A549 (cell line): ENCODE measurements around the gene TMEM132D. TPM values are rescaled to one million over a fixed set of nuclear protein-coding genes. Genes with fewer than 3 reads are reported as not detected.

ENCODE experiments used
- ATAC-seq, 2 experiments: fragments of 200-7000 bp in 1 of 2; fragments of >200 bp in 1 of 2; cut with Nextera tagmentation in 1 of 2; cut with Tn5 transposase in 1 of 2; 3 replicates each; pipeline versions ENCODE4 v1.8.0 to v1.9.1; 2018 to 2020; ENCODE audit warnings: mild to moderate bottlenecking in 1 of 2, moderate library complexity in 1 of 2
- CTCF ChIA-PET: fragments of 300-600 bp; sonication (Branson Sonifier 250); formaldehyde crosslinking; extraction: SDS; loops from one replicate; lab custom pipeline; 2021; ENCODE audit warnings: antibody characterized with exemption, inconsistent platforms; lab: Yijun Ruan, JAX
- POLR2A ChIA-PET: fragments of 350-600 bp; formaldehyde crosslinking; extraction: SDS; loops from one replicate; lab custom pipeline; 2021; ENCODE audit warnings: antibody characterized with exemption, inconsistent platforms; lab: Yijun Ruan, JAX
- DNase-seq, 2 experiments: peaks; one replicate each; pipeline versions ENCODE4 v3.0.0 to v3.0.0-alpha.2; 2011 to 2016; ENCODE audit warnings: low read depth in 1 of 2, low spot score in 1 of 2
- FAIRE-seq: peaks from 2 replicates; lab custom pipeline; 2011; peaks lifted over from hg19 to GRCh38; lab: Jason Lieb, UNC
- H3K27ac ChIP-seq, 2 experiments: fragments of >200 bp; sonication (Bioruptor Twin); formaldehyde crosslinking; 3 replicates each; pipeline ENCODE4 v1.5.1; 2016 to 2017
- H3K4me1 ChIP-seq: fragments of >200 bp; sonication (Bioruptor Twin); formaldehyde crosslinking; 3 replicates; pipeline ENCODE4 v1.6.1; 2016
- H3K4me2 ChIP-seq: fragments of >200 bp; sonication (Bioruptor Twin); formaldehyde crosslinking; 3 replicates; pipeline ENCODE4 v1.6.1; 2016
- H3K4me3 ChIP-seq: fragments of >200 bp; sonication (Bioruptor Twin); formaldehyde crosslinking; 3 replicates; pipeline ENCODE4 v1.5.1; 2016
- H3K9me3 ChIP-seq: fragments of >200 bp; sonication (Bioruptor Twin); formaldehyde crosslinking; 3 replicates; pipeline ENCODE4 v1.6.1; 2016
- CEBPB ChIP-seq, 2 experiments: fragments of >200 bp in 1 of 2; sonication (Bioruptor Twin) in 1 of 2; formaldehyde crosslinking in 1 of 2; IDR thresholded peaks; 2 replicates each; pipeline ENCODE4 v1.6.1; 2012 to 2016
- EHF ChIP-seq: fragments of 250-450 bp; sonication (Bioruptor Pico); IDR thresholded peaks from 2 replicates; pipeline ENCODE4 v1.5.0; 2020; ENCODE audit warnings: mild to moderate bottlenecking
- HDAC2 ChIP-seq: fragments of 200-600 bp; sonication (generic); IDR thresholded peaks from 2 replicates; pipeline ENCODE4 v1.6.1; 2016
- KDM1A ChIP-seq: fragments of 200-600 bp; sonication (generic); IDR thresholded peaks from 2 replicates; pipeline ENCODE4 v1.6.1; 2016; ENCODE audit warnings: low read depth, mild to moderate bottlenecking
- NPAS2 ChIP-seq: fragments of 250-450 bp; sonication (Bioruptor Pico); IDR thresholded peaks from 2 replicates; pipeline ENCODE4 v1.8.0; 2022; ENCODE audit warnings: mild to moderate bottlenecking, moderate library complexity, borderline replicate concordance
- NR3C1 ChIP-seq: fragments of >200 bp; sonication (Bioruptor Twin); formaldehyde crosslinking; IDR thresholded peaks from 3 replicates; pipeline ENCODE4 v1.6.1; 2017
- TP53 ChIP-seq: fragments of 250-450 bp; sonication (Bioruptor Pico); IDR thresholded peaks from 2 replicates; pipeline ENCODE4 v1.5.0; 2021; ENCODE audit warnings: mild to moderate bottlenecking, moderate library complexity
- WGBS: methylation state at CpG from one replicate; pipeline ENCODE4 v1.1.6; 2017; ENCODE audit errors: missing lambda C conversion rate; 5-methylcytosine and 5-hydroxymethylcytosine counted together
- polyA plus RNA-seq, 4 experiments: library from polyadenylated mRNA; depleted of rRNA in 3 of 4; stranded (reverse); fragments of >200 nt; fragmentation: RNase III in 1 of 4; extraction: RNeasy Plus Mini Kit Qiagen cat#74134 plus additional on column Dnase treatment in 1 of 4; gene quantifications; 2 replicates in 3 of 4; 3 replicates in 1 of 4; pipeline ENCODE4 v1.2.3, GENCODE V29; 2011 to 2017
- TF ChIP-seq, protein P1 (sequence below): IDR thresholded peaks from 2 replicates; pipeline ENCODE4 v1.6.1; 2012; ENCODE audit warnings: low read depth, borderline replicate concordance
- TF ChIP-seq, protein P2 (sequence below): IDR thresholded peaks from 2 replicates; pipeline ENCODE4 v1.6.1; 2012
- TF ChIP-seq, protein P3 (sequence below): fragments of >200 bp; sonication (Bioruptor Twin); formaldehyde crosslinking; IDR thresholded peaks from 2 replicates; pipeline ENCODE4 v1.6.1; 2016
- TF ChIP-seq, protein P4 (sequence below): fragments of 200-600 bp; sonication (generic); IDR thresholded peaks from 2 replicates; pipeline ENCODE4 v1.6.1; 2016; ENCODE audit warnings: antibody characterized with exemption, mild to moderate bottlenecking, moderate library complexity

TMEM132D gene
- polyA plus RNA-seq, 2 of the 4 experiments (the other 2 are of a cell fraction) = not detected

DNA sequence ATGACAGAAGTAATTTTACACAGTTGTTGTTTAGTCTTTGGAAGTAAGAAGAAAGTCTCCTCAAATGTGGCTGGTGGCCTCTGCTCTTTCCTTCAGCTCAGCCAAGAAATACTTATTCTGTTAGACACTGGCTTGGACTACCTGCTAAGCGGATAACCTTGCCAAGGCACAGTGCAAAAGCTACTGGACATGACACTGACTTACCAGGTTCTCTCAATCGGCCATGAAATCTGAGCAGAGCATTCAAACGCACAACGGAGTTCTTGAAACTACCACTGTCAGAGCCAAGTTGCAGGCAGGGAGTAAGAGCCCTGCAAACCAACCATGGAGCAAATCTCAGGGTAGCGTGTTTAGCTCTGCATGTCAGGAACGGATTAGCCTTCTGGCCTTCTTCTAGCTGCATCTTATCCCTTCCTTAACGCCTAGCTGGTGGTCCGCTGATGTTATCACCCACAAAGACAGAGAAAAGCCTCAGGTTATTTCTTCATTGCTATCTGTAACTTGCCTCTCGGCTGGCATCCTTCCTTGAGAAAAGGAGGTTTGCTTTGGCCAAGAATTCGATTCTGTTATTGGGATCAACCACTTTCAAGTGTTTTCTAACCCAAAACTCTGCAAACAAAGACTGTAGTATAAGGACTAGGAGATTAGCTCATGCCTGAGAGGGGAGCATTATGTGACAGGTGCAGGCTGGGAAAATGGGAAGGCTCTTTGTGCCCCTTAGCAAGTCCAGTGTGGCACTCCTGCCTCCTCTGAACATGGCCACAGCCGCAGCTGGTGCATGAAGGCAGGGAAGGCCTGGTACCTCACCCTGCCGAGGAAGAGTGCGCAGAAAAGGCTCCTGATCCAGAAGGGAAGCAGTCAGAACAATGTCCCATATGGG is 827.1 kb downstream of the TMEM132D start (continued):
- no peak for TF ChIP-seq NPAS2 (CRISPR knock-in tag)
- no peak for TF ChIP-seq CEBPB (IDR thresholded peaks at IDR 0.05)
- TF ChIP-seq KDM1A = no peak
- no peak for TF ChIP-seq HDAC2

DNA sequence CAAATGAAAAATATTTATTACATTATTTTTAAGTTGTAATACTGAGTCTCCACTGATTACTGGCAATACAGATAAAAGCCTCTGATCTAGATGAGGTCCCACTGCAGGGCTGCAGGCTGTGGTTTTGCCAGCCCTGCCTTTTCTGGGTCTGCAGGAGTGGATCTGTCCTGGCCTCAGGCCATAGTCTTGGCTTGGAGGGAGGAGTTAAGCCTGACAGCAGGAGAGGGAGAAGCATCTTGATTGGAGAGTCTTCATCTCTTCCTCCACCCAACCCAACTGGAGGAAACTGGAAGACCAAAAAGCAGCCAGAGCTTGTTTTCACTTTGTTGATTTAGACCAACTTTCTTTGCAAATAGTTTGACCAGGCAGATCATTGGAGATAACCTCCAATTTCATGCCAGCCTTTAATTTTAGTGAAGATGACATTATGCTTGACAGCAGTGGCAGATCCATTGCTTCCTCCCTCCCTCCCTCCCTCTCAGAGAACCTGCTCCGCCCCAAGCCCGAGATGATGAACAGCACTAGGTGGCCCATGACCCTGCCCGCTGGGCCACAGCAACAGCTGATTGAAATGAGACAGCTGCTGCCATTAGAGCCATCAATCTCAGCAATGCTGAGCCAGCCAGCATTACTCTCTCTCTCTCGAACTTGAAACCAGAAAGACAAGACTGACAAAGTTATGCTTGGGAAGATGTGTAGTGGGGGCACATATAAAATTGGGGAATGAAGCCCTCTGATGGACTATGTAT is 828.2 kb downstream of the TMEM132D start:
- POLR2A ChIA-PET = no interaction called here

DNA sequence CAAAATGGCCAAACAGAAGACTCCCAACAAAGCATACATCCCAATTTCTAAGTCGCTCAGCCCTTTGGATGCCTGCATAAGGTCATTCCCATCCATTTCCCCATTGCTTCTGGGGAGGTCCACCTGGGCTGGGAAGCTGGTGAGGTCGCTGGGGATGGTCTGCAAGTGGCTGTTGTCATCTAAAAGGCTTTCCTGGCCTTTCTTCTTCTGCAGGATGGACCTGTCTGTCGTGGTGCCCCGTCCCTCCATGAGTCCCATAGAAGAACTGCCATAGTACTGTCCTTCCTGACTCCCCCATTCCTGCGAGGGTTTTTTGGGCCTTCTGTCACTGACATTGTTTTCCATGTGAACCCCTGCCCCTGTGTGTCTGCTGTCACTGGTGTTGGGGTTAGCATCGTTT is 829.4 kb downstream of the TMEM132D start:
- CTCF ChIA-PET = no interaction called here
- DNase-seq (no peak), FAIRE-seq (no peak), ATAC-seq (no peak)
- Histone ChIP-seq H3K4me2 (no peak overlapping the region), H3K27ac (no peak overlapping the region), H3K4me3 (no peak overlapping the region), H3K4me1 (no peaks in the 10 kb centered on the region), H3K9me3 (no peaks in the 10 kb centered on the region)
- 1% methylated on average over 6 of the region's 6 CpGs for WGBS
- TF ChIP-seq NPAS2 (CRISPR knock-in tag) (no peak), TP53 (CRISPR knock-in tag) (no peak), KDM1A (no peak)
- TF ChIP-seq, protein P1, sequence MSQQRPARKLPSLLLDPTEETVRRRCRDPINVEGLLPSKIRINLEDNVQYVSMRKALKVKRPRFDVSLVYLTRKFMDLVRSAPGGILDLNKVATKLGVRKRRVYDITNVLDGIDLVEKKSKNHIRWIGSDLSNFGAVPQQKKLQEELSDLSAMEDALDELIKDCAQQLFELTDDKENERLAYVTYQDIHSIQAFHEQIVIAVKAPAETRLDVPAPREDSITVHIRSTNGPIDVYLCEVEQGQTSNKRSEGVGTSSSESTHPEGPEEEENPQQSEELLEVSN = no peak
- TF ChIP-seq, protein P2, sequence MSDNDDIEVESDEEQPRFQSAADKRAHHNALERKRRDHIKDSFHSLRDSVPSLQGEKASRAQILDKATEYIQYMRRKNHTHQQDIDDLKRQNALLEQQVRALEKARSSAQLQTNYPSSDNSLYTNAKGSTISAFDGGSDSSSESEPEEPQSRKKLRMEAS = no peak
- TF ChIP-seq, protein P3, sequence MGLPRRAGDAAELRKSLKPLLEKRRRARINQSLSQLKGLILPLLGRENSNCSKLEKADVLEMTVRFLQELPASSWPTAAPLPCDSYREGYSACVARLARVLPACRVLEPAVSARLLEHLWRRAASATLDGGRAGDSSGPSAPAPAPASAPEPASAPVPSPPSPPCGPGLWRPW = no peak
- TF ChIP-seq, all 56 proteins: peak for 0
- POLR2A ChIA-PET = no interaction called here

More for the DNA sequence above, 828.2 kb downstream of the TMEM132D start:
- no peak for ATAC-seq
- no peaks in the 10 kb centered on the region for H3K4me1 ChIP-seq
- no peaks in the 10 kb centered on the region for H3K9me3 ChIP-seq
- CTCF ChIA-PET = interaction anchor here (0.6 kb wide), 1 partner anchor 41 kb away, joined by 3 read pairs; no protein-coding TSS in a partner anchor
- 7% methylated on average over 3 of the region's 4 CpGs for WGBS
- H3K4me3 ChIP-seq = no peak overlapping the region
- no peak for FAIRE-seq
- no peak overlapping the region for H3K27ac ChIP-seq
- H3K4me2 ChIP-seq = no peak overlapping the region
- no peak for DNase-seq
- TF ChIP-seq EHF (CRISPR knock-in tag) (no peak), NR3C1 (no peak), TP53 (CRISPR knock-in tag) (no peak)
- TF ChIP-seq, protein P4, sequence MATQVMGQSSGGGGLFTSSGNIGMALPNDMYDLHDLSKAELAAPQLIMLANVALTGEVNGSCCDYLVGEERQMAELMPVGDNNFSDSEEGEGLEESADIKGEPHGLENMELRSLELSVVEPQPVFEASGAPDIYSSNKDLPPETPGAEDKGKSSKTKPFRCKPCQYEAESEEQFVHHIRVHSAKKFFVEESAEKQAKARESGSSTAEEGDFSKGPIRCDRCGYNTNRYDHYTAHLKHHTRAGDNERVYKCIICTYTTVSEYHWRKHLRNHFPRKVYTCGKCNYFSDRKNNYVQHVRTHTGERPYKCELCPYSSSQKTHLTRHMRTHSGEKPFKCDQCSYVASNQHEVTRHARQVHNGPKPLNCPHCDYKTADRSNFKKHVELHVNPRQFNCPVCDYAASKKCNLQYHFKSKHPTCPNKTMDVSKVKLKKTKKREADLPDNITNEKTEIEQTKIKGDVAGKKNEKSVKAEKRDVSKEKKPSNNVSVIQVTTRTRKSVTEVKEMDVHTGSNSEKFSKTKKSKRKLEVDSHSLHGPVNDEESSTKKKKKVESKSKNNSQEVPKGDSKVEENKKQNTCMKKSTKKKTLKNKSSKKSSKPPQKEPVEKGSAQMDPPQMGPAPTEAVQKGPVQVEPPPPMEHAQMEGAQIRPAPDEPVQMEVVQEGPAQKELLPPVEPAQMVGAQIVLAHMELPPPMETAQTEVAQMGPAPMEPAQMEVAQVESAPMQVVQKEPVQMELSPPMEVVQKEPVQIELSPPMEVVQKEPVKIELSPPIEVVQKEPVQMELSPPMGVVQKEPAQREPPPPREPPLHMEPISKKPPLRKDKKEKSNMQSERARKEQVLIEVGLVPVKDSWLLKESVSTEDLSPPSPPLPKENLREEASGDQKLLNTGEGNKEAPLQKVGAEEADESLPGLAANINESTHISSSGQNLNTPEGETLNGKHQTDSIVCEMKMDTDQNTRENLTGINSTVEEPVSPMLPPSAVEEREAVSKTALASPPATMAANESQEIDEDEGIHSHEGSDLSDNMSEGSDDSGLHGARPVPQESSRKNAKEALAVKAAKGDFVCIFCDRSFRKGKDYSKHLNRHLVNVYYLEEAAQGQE = no peak
- TF ChIP-seq, all 56 proteins: peak for 0
